Naive thymus-derived CD8-positive, alpha-beta T cell (primary cell): ENCODE data around the gene ZNF214. TPM values are rescaled to one million over a fixed set of nuclear protein-coding genes. Genes with fewer than 3 reads are reported as not detected.
A peak's percentile ranks its signal among the peaks of the same experiment; 100 is the strongest.

ENCODE experiments used
- ATAC-seq, 2 donors: fragments of 150-1000 bp; cut with Tn5 transposase in 1 of 2; sonication (Bioruptor Pico), chemical (Tn5 transposase) in 1 of 2; 1 replicate in 1 of 2; 2 replicates in 1 of 2; pipeline ENCODE4 v1.10.0; 2021; ENCODE audit warnings: mild to moderate bottlenecking in 2 of 2, moderate library complexity in 2 of 2
- POLR2A ChIA-PET: fragments of 350-600 bp; sonication (Branson Sonifier 250); formaldehyde crosslinking; loops from one replicate; lab custom pipeline; 2021; ENCODE audit warnings: antibody characterized with exemption; lab: Charles Lee
- DNase-seq, 10 donors: peaks; one replicate each; pipeline versions ENCODE4 v3.0.0 to v3.0.0-alpha.2; 2020 to 2022
- H3K27ac Mint-ChIP-seq, 10 donors: one replicate each; pipeline ENCODE4 v1.8.0; 2020 to 2022; ENCODE audit warnings: mild to moderate bottlenecking in 10 of 10, mixed read lengths in 10 of 10, moderate library complexity in 4 of 10, inconsistent platforms in 1 of 10
- H3K27me3 Mint-ChIP-seq, 5 donors: one replicate each; pipeline ENCODE4 v1.8.0; 2021 to 2022; ENCODE audit warnings: mixed read lengths in 5 of 5
- H3K36me3 Mint-ChIP-seq, 3 donors: one replicate each; pipeline ENCODE4 v1.8.0; 2020 to 2022; ENCODE audit warnings: mixed read lengths in 3 of 3, mild to moderate bottlenecking in 2 of 3, inconsistent platforms in 1 of 3
- H3K4me1 Mint-ChIP-seq, 4 donors: one replicate each; pipeline ENCODE4 v1.8.0; 2021 to 2022; ENCODE audit warnings: mixed read lengths in 4 of 4
- H3K4me3 Mint-ChIP-seq, 10 donors: one replicate each; pipeline ENCODE4 v1.8.0; 2020 to 2022; ENCODE audit warnings: mild to moderate bottlenecking in 10 of 10, mixed read lengths in 10 of 10, moderate library complexity in 6 of 10, inconsistent platforms in 1 of 10
- H3K9me3 Mint-ChIP-seq, 9 donors: one replicate each; pipeline ENCODE4 v1.8.0; 2020 to 2022; ENCODE audit warnings: mixed read lengths in 9 of 9, mild to moderate bottlenecking in 3 of 9, inconsistent platforms in 1 of 9, moderate library complexity in 1 of 9
- polyA plus RNA-seq, 3 donors: library from polyadenylated mRNA; unstranded; fragments of 300-500 nt; fragmentation: Illumina TruSeq; gene quantifications; one replicate each; pipeline ENCODE4 v1.2.3, GENCODE V29; 2021
- total RNA-seq, 8 experiments: library from RNA in 2 of 8; stranded (reverse) in 2 of 8; gene quantifications; one replicate each; pipeline ENCODE4 v1.2.3 and lab custom pipeline; 2021 to 2026

ZNF214 gene
- total RNA-seq (not detected), polyA plus RNA-seq (not detected), total RNA-seq (lab: John Stamatoyannopoulos, UW) (0 to 0.25 (median 0) reads per million in 6 experiments)

- no peak for ATAC-seq
- Mint-ChIP-seq H3K36me3 (no peaks in the 10 kb centered on the region), H3K27ac (no peak within 1 kb of the TSS), H3K4me1 (peaks cover 3 to 9% (median 5%) of the 10 kb centered on the region in 4 donors), H3K9me3 (no peaks in the 10 kb centered on the region), H3K27me3 (peaks cover 22 to 45% (median 34%) of the 10 kb centered on the region in 5 donors), H3K4me3 (peak within 1 kb of the TSS in 6 of 10 donors; percentile 7 to 66 (median 44))
- no peak for DNase-seq
- POLR2A ChIA-PET = no interaction called here
Measured at GRCh38 chr11:7020183-7020917, at the start of gene ZNF214, which contains the start of gene NLRP14. Gene ZNF214 (minus strand): TSS chr11:7020346. CDS start chr11:7002835, 17,511 bp downstream. Gene NLRP14 (plus strand): TSS chr11:7020479. CDS start chr11:7038587, 18,108 bp downstream.

DNA sequence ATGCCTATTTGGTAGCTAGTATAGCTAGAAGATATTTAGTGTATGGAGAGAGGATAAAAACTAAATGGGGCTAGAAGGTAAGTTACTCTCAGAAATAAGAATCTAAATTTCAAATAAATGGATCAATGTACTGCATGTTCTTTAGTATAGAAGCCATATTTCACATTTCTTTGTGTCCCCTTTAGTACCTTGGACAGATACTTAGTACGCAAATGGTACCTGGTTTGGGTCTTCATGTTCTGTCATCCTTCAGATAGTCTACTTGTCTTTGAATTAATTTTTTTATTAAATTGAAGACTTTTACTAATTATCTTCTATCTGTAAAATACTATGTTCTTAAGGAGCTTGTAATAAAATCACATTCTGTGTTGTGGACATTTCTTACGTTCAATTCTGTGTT, 42.4 kb upstream of the ZNF214 start:
- peaks cover 0 to 12% (median 0%) of the 10 kb centered on the region in 9 donors for H3K9me3 Mint-ChIP-seq
- POLR2A ChIA-PET = no interaction called here
- H3K27ac Mint-ChIP-seq = no peak overlapping the region
- H3K27me3 Mint-ChIP-seq = peaks cover 0 to 5% (median 3%) of the 10 kb centered on the region in 5 donors
- H3K4me3 Mint-ChIP-seq = no peak overlapping the region
- ATAC-seq (no peak), DNase-seq (no peak)
- H3K36me3 Mint-ChIP-seq = no peaks in the 10 kb centered on the region
- no peaks in the 10 kb centered on the region for H3K4me1 Mint-ChIP-seq

GRCh38 chr11:7060868-7061267, 40.7 kb upstream of the ZNF214 start:
- POLR2A ChIA-PET = no interaction called here
- Mint-ChIP-seq H3K4me3 (no peak overlapping the region), H3K27ac (no peak overlapping the region), H3K9me3 (peaks cover 0 to 3% (median 0%) of the 10 kb centered on the region in 9 donors), H3K4me1 (no peaks in the 10 kb centered on the region), H3K36me3 (no peaks in the 10 kb centered on the region), H3K27me3 (peaks cover 0 to 4% (median 3%) of the 10 kb centered on the region in 5 donors)
- DNase-seq (no peak), ATAC-seq (no peak)

GRCh38 chr11:7057641-7058040, 37.5 kb upstream of the ZNF214 start:
- no peak overlapping the region for H3K27ac Mint-ChIP-seq
- no peak overlapping the region for H3K4me3 Mint-ChIP-seq
- H3K9me3 Mint-ChIP-seq = no peaks in the 10 kb centered on the region
- ATAC-seq = no peak
- H3K4me1 Mint-ChIP-seq = no peaks in the 10 kb centered on the region
- POLR2A ChIA-PET = no interaction called here
- H3K27me3 Mint-ChIP-seq = peaks cover 0 to 16% (median 4%) of the 10 kb centered on the region in 5 donors
- DNase-seq = no peak
- H3K36me3 Mint-ChIP-seq = no peaks in the 10 kb centered on the region

DNA sequence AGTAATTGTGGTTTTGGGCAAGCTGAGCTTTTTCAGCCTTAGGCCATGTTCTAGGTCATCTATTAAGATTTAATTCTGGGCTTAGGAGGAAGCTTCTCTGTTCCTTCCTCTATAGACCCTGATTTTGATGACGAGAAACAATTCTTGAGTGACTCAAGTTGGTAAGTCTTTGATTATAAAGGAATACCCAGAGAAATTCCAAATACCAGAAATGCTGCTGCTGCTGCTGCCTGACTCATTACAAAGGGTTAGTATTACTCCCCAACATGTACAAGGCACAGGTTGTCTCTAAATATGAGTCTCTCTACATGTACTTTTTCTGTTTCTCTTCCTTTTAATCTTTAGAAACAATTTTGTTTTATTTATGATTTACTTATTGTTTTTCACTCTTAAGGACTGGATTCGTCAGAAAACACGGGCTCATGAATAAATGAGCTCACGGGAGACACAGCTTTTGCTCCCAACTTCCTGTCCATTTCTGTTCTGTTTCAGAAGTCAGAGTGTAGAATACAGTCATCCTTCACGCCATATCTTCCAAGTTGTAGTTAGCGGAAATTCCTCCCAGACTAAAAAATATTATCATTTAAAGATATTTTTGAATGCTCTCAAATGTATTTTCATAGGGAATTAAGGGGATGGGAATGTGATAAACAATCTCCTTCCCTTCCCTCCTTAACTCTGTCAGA, 36.8 kb upstream of the ZNF214 start:
- ATAC-seq = no peak
- DNase-seq = no peak
- POLR2A ChIA-PET = no interaction called here
- no peak overlapping the region for H3K4me3 Mint-ChIP-seq
- H3K27ac Mint-ChIP-seq = no peak overlapping the region
- peaks cover 0 to 16% (median 3%) of the 10 kb centered on the region in 5 donors for H3K27me3 Mint-ChIP-seq
- no peaks in the 10 kb centered on the region for H3K36me3 Mint-ChIP-seq
- no peaks in the 10 kb centered on the region for H3K4me1 Mint-ChIP-seq
- no peaks in the 10 kb centered on the region for H3K9me3 Mint-ChIP-seq

DNA sequence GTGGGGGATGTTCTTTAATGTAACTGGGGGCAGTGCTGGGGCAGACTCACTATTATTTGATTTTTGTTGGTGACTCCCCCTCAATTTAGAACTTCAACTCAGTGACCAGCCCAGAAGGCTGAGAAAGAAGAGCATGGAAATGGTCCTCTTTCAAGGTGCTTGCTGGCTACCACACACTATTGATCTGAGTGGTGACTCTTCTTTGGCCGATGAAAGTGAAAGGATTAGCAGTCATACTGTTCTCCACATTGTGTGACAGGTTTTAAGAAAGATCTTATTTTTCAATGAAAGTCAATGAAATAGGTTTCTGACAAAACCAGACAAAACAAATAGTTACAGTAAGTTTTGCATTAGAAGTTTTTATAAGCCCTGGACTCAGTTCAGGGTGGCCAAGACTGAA, 30.0 kb upstream of the ZNF214 start:
- H3K27ac Mint-ChIP-seq = no peak overlapping the region
- no peaks in the 10 kb centered on the region for H3K36me3 Mint-ChIP-seq
- H3K4me3 Mint-ChIP-seq = no peak overlapping the region
- no peaks in the 10 kb centered on the region for H3K4me1 Mint-ChIP-seq
- H3K27me3 Mint-ChIP-seq = peaks cover 0 to 12% (median 7%) of the 10 kb centered on the region in 5 donors
- H3K9me3 Mint-ChIP-seq = no peaks in the 10 kb centered on the region
- POLR2A ChIA-PET = no interaction called here
- DNase-seq (no peak), ATAC-seq (no peak)

DNA sequence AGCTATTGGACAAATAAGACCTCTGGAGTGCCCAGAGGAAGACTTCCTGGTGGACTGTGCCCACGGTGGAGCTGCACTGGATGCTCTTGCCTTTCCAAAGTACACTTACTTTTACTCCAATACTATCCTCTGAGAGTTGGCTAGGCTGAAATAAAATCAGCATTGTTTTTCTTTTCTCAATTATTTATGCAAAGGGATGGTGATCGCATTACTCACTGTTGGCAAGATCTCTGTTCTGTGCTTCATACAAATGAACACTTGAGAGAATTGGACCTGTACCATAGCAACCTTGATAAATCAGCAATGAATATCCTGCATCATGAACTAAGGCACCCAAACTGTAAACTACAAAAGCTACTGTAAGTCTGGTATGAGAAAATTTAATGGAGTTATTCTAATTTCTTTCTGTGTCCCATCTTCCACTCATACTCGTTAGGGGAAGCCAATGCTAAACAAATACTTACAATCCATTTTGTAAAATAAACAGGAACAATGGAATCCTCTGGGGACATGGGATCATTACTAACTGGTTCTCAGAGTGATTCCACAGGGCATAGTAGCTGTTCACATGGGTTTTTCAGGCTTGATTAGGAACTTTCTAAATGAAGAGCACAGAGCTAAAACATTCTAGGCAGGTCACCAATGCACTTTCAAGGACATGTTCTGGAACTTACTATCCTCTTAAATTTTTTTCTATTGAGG, 26.5 kb upstream of the ZNF214 start:
- DNase-seq = no peak
- no peaks in the 10 kb centered on the region for H3K9me3 Mint-ChIP-seq
- peaks cover 0 to 12% (median 5%) of the 10 kb centered on the region in 5 donors for H3K27me3 Mint-ChIP-seq
- no peak for ATAC-seq
- POLR2A ChIA-PET = no interaction called here
- H3K4me1 Mint-ChIP-seq = no peaks in the 10 kb centered on the region
- no peak overlapping the region for H3K27ac Mint-ChIP-seq
- H3K4me3 Mint-ChIP-seq = no peak overlapping the region
- no peaks in the 10 kb centered on the region for H3K36me3 Mint-ChIP-seq

DNA sequence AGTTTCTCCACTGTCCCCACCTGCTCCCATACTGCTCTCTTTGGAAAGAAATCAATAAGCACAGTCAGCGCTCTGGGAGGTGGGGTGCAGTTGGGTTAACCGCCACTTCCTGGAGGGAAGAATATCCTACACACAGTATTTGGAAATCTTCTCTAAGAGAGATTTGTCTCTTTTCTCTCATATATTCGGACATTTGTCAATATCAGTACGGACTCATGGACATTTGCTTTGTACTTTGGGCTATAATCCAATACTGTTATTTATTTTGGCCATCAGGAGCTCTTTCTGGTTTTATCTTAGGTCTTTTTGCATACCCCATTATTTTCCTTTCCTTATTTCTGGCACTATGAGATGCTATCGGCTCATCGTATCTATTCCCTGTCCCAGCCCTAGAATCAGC, 13.9 kb upstream of the ZNF214 start:
- Mint-ChIP-seq H3K36me3 (no peaks in the 10 kb centered on the region), H3K9me3 (no peaks in the 10 kb centered on the region), H3K27ac (no peak overlapping the region), H3K4me3 (no peak overlapping the region), H3K27me3 (peaks cover 0 to 5% (median 0%) of the 10 kb centered on the region in 5 donors), H3K4me1 (no peaks in the 10 kb centered on the region)
- POLR2A ChIA-PET = no interaction called here
- ATAC-seq (no peak), DNase-seq (no peak)

DNA sequence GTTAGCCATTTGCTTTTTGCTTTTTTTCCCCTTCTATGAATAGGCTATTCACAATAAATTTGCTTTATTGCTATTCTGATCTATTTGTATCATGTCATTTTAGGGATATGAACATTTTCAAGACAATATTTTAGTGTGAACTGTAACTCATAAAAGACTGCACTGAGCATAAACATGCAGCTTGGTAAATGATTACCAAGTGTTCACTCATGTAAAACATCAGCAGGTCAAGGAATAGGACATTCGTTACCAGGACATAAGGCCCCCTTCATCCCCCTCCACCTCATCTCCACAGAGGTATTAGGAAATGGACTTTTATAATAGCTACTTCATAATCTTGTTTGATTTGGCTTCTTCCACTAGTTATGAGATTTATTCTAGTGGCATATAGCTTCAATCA, 12.5 kb upstream of the ZNF214 start:
- POLR2A ChIA-PET = no interaction called here
- no peak for DNase-seq
- no peak overlapping the region for H3K27ac Mint-ChIP-seq

DNA sequence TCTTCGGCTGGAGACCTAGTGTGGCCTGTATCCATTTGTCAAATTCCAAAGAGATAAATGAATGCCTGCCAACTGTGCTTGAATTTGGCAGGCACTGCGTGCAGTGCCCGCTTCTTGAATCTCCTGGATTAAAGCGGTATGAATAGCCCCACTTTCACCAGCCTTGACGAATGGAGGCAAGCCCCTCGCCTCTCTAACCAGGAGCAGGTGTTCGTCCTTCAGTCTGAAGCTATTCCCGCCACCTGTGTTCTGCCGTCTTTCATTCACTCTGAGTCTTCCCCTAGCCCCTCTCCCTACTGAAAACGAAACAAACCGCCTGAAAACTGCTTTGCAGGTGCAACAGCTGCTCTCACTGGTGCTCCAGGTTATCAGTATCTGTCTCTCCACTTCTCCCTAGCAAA, 11.3 kb upstream of the ZNF214 start:
- Mint-ChIP-seq H3K9me3 (peaks cover 0 to 4% (median 0%) of the 10 kb centered on the region in 9 donors), H3K36me3 (no peaks in the 10 kb centered on the region), H3K27ac (no peak overlapping the region), H3K4me3 (no peak overlapping the region), H3K27me3 (peaks cover 0 to 5% (median 0%) of the 10 kb centered on the region in 5 donors), H3K4me1 (no peaks in the 10 kb centered on the region)
- peak in 1 of 10 donors; percentile 34 for DNase-seq
- POLR2A ChIA-PET = no interaction called here
- ATAC-seq = no peak

More for the DNA sequence above, 12.5 kb upstream of the ZNF214 start:
- ATAC-seq = no peak
- Mint-ChIP-seq H3K4me1 (no peaks in the 10 kb centered on the region), H3K27me3 (peaks cover 0 to 5% (median 0%) of the 10 kb centered on the region in 5 donors), H3K9me3 (peaks cover 0 to 3% (median 0%) of the 10 kb centered on the region in 9 donors), H3K36me3 (no peaks in the 10 kb centered on the region), H3K4me3 (no peak overlapping the region)

DNA sequence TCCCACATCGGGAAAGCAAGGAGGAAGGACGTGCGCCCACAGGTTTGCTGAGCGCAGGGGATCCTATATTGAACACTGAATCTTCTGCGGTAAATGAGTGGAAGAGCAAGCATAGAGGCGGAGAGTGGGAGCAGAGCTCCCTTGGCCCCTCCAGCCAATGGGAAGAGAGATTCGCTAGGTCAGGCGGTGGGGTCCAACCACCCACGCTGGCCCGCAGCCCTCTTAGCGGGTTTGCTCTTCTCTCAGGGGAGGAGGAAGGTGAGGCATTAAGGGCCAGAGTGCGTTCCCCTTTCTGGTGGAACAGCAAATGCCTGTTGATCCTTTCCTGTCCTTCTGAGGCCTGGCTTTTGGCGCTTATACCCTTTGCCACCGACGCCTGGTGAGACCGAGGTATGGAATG, 10.7 kb upstream of the ZNF214 start:
- POLR2A ChIA-PET = no interaction called here
- peaks cover 0 to 4% (median 0%) of the 10 kb centered on the region in 9 donors for H3K9me3 Mint-ChIP-seq

DNA sequence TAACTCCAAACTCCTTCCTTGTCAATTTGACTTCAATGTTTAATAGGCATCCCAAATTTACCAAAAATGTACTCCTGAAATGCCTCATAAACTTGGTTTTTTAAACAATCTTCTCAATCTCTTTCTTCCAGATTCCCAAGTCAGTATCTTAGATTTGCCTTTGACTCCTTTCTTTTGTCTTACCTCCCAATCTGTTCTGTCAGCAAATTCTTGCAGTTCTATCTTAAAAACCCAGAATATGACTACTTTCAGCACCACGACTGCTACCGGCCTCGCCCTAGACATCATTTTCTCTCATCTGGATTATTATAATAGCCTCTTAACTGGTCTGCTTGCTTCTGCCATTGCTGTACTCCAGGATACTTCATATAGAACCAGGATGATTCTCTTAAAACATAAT, 8.0 kb upstream of the ZNF214 start:
- Mint-ChIP-seq H3K4me3 (no peak overlapping the region), H3K4me1 (no peaks in the 10 kb centered on the region), H3K9me3 (peaks cover 0 to 4% (median 0%) of the 10 kb centered on the region in 9 donors), H3K36me3 (no peaks in the 10 kb centered on the region), H3K27me3 (peaks cover 0 to 4% (median 1%) of the 10 kb centered on the region in 5 donors), H3K27ac (no peak overlapping the region)
- no peak for ATAC-seq
- DNase-seq = no peak
- POLR2A ChIA-PET = no interaction called here

More for the DNA sequence above, 10.7 kb upstream of the ZNF214 start:
- Mint-ChIP-seq H3K4me3 (no peak overlapping the region), H3K36me3 (no peaks in the 10 kb centered on the region), H3K4me1 (no peaks in the 10 kb centered on the region), H3K27ac (no peak overlapping the region), H3K27me3 (peaks cover 0 to 5% (median 0%) of the 10 kb centered on the region in 5 donors)
- ATAC-seq = no peak
- DNase-seq = no peak
